ENCODE data around the gene DEPDC7. TPM values are rescaled to one million over a fixed set of nuclear protein-coding genes. Genes with fewer than 3 reads are reported as not detected.
A peak's percentile ranks its signal among the peaks of the same experiment; 100 is the strongest.

The DEPDC7 gene
- total and polyA plus RNA-seq, 5 experiments from 2014 or later: 0.77 to 13.6 (median 2.7) TPM

GRCh38 chr11:33064866-33065265 is 49.2 kb downstream of the DEPDC7 start:
- H3K9me3 Mint-ChIP-seq: no peaks in the 10 kb centered on the region
- H3K27me3 Mint-ChIP-seq: no peaks in the 10 kb centered on the region
- H3K27ac Mint-ChIP-seq: peak overlapping the region in 6 of 10 donors; percentile 15 to 93 (median 62)
- POLR2A ChIA-PET: interaction anchor here (0.6 to 1.7 kb wide), 2 partner anchors 26 to 44 kb away, joined by 3 to 5 read pairs; partner anchors contain the start of gene TCP11L1
- H3K4me3 Mint-ChIP-seq: peak overlapping the region in 5 of 10 donors; percentile 21 to 76 (median 59)
- H3K36me3 Mint-ChIP-seq: peaks cover 0 to 61% (median 6%) of the 10 kb centered on the region in 3 donors
- H3K4me1 Mint-ChIP-seq: peaks cover 14 to 35% (median 26%) of the 10 kb centered on the region in 4 donors
- no peak for DNase-seq
- no peak for ATAC-seq

- DNase-seq (peak; percentile 59 to 88 (median 70)), ATAC-seq (peak; percentile 97)
- POLR2A ChIA-PET: interaction anchor here (0.6 to 1.7 kb wide), 2 partner anchors 26 to 93 kb away, joined by 3 to 5 read pairs; partner anchors contain the start of gene TCP11L1
- no peaks in the 10 kb centered on the region for H3K9me3 Mint-ChIP-seq
- peak overlapping the region in 3 of 10 donors; percentile 29 to 41 (median 36) for H3K4me3 Mint-ChIP-seq
- H3K27me3 Mint-ChIP-seq: no peaks in the 10 kb centered on the region
- H3K27ac Mint-ChIP-seq: peak overlapping the region in 3 of 10 donors; percentile 28 to 93 (median 47)
- H3K4me1 Mint-ChIP-seq: peaks cover 14 to 31% (median 26%) of the 10 kb centered on the region in 4 donors
- peaks cover 0 to 61% (median 6%) of the 10 kb centered on the region in 3 donors for H3K36me3 Mint-ChIP-seq
Measured at GRCh38 chr11:33065445-33066178, 49.9 kb downstream of the DEPDC7 start.

GRCh38 chr11:33067294-33067693 is 51.6 kb downstream of the DEPDC7 start:
- DNase-seq (no peak), ATAC-seq (no peak)
- H3K4me1 Mint-ChIP-seq: peaks cover 14 to 30% (median 25%) of the 10 kb centered on the region in 4 donors
- peaks cover 1 to 69% (median 6%) of the 10 kb centered on the region in 3 donors for H3K36me3 Mint-ChIP-seq
- H3K27ac Mint-ChIP-seq: no peak overlapping the region
- no peaks in the 10 kb centered on the region for H3K9me3 Mint-ChIP-seq
- no peak overlapping the region for H3K4me3 Mint-ChIP-seq
- H3K27me3 Mint-ChIP-seq: no peaks in the 10 kb centered on the region
- POLR2A ChIA-PET: interaction anchor here (0.6 kb wide), 1 partner anchor 28 kb away, joined by 3 read pairs; the partner anchor contains the start of gene TCP11L1

- ATAC-seq: no peak
- no peaks in the 10 kb centered on the region for H3K9me3 Mint-ChIP-seq
- no peak overlapping the region for H3K4me3 Mint-ChIP-seq
- no peaks in the 10 kb centered on the region for H3K27me3 Mint-ChIP-seq
- peaks cover 11 to 74% (median 15%) of the 10 kb centered on the region in 3 donors for H3K36me3 Mint-ChIP-seq
- peaks cover 9 to 21% (median 16%) of the 10 kb centered on the region in 4 donors for H3K4me1 Mint-ChIP-seq
- POLR2A ChIA-PET: interaction anchor here (0.6 kb wide), 1 partner anchor 112 kb away, joined by 7 read pairs; no protein-coding TSS in a partner anchor
- no peak overlapping the region for H3K27ac Mint-ChIP-seq
- no peak for DNase-seq
Measured at GRCh38 chr11:33068611-33069340, 53.1 kb downstream of the DEPDC7 start.

GRCh38 chr11:33072465-33072864 is 56.8 kb downstream of the DEPDC7 start:
- ATAC-seq (no peak), DNase-seq (no peak)
- no peaks in the 10 kb centered on the region for H3K4me1 Mint-ChIP-seq
- POLR2A ChIA-PET: no interaction called here
- H3K9me3 Mint-ChIP-seq: no peaks in the 10 kb centered on the region
- H3K27ac Mint-ChIP-seq: peak overlapping the region in 1 of 10 donors; percentile 16
- H3K4me3 Mint-ChIP-seq: no peak overlapping the region
- H3K27me3 Mint-ChIP-seq: no peaks in the 10 kb centered on the region
- H3K36me3 Mint-ChIP-seq: peaks cover 19 to 86% (median 32%) of the 10 kb centered on the region in 3 donors

Other genes starting within 250 kb of the DEPDC7 start
- gene CCDC73, start 221.2 kb upstream of the DEPDC7 start, total RNA-seq: not detected
- gene CCDC73, start 221.2 kb upstream of the DEPDC7 start, polyA plus RNA-seq: not detected
- not detected for gene PRRG4, start 186.0 kb upstream of the DEPDC7 start, total RNA-seq
- not detected for gene PRRG4, start 186.0 kb upstream of the DEPDC7 start, polyA plus RNA-seq
- 10 to 100 TPM; 10.9 to 11.4 TPM for gene QSER1, start 123.1 kb upstream of the DEPDC7 start, total RNA-seq
- under 1 TPM; 0.55 to 0.93 (median 0.64) TPM for gene QSER1, start 123.1 kb upstream of the DEPDC7 start, polyA plus RNA-seq
- gene TCP11L1, start 23.7 kb downstream of the DEPDC7 start, total RNA-seq: 10 to 100 TPM; 17.5 to 20.1 TPM
- gene TCP11L1, start 23.7 kb downstream of the DEPDC7 start, polyA plus RNA-seq: 1 to 10 TPM; 2.3 to 3.0 (median 2.4) TPM
- 10 to 100 TPM; 27.3 to 31.0 TPM for gene CSTF3, start 145.6 kb downstream of the DEPDC7 start, total RNA-seq
- gene CSTF3, start 145.6 kb downstream of the DEPDC7 start, polyA plus RNA-seq: 10 to 100 TPM; 11.1 to 17.9 (median 15.4) TPM
- gene HIPK3, start 241.5 kb downstream of the DEPDC7 start, total RNA-seq: 10 to 100 TPM; 82.4 to 84.0 TPM
- 10 to 100 TPM; 22.1 to 29.9 (median 25.6) TPM for gene HIPK3, start 241.5 kb downstream of the DEPDC7 start, polyA plus RNA-seq

Measured in naive thymus-derived CD8-positive, alpha-beta T cell (primary cell).